HG02981 (cell line): ENCODE data around the gene CHRNA4.

Source experiments
- ATAC-seq: cut with Tn5 transposase; IDR thresholded peaks from one replicate; pipeline ENCODE4 v1.9.1; 2021; ENCODE audit warnings: mild to moderate bottlenecking, moderate library complexity; ENCODE audit not compliant: unreplicated experiment

CHRNA4 gene

DNA sequence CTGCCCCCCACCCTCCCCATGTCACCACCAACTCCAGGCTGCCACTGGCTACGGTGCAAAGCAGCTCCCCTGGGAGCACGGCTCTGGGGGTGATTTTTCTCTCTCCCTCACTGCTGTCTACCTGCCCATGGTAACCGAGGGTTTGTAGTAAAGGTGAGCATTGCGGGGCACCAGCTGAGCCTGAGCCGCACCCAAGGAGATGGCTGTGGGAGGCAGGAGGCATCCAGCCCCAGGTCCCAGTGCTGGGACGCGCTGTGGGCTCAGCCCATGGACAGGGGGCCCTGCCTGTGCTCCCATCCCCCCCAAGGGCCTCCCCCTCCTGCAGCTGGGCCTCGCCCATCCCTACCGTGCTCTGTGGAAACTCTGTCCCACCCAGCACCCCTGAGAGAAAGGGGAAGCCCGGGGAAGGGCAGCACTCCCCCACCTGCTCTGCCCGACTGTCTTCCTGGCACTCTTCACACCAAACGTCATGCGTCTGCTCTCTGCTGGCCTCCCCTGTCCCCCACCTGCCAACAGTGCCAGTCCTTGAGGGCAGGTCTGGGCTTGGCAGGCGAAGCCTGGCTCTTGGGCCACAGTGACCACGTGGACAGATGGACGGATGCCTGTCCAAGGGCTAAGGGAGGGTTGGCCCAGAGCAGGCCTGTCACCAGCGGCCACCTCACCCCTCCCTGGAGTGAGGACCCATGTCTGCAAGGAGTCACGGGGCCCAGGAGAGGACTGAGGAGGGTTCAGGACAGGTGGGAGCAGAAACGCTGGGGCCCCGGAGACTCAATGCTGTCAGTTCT is 3.8 kb upstream of the CHRNA4 start:
- ATAC-seq, result no peak

GRCh38 chr20:63363981-63364561 is 2.9 kb upstream of the CHRNA4 start:
- ATAC-seq, result no peak

DNA sequence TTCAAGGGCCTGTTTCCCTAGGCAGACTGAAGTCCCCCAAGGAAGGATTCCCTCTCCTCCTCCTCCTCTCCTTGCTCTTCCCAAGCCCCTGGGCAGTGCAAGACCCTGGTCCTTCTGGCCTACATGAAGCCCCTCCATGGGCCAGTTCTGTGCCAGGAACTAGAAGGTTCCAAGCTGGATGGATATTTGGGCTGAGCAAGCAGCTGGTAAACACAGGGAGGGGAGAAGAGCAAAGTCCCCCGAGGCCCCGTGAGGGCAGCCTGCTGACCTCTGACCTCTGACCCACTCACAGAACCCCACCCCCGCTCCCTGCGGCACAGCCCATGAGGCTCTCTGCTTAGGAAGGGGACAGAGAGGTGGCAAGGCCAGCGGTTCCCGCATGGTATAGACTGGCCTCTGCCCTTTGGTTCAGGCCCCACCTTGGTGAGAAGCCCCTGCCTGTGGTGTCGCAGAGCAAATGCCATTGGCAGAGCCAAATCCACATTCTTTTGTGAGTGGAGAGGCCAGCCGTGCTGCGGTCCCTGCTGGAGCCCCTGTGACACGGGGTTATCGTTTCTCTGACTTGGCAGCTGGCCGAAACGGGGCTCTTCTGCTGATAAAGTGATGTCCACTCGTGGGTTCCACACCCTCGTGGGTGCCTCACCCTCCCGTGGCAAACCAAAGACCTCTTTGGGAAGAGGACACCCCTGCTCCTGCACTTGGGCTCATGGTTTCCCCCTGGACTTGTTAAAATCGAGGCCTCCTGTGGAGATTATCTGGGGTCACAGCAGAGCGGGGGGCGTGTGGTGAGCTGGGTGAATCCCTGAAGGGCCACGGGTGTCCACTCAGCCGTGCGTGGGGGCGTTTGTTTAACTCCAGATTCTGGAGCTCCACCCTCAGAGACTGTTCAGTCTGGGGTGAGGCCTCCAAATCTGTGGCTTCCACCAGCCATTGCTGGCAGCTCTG is 2.1 kb upstream of the CHRNA4 start:
- no peak for ATAC-seq

DNA sequence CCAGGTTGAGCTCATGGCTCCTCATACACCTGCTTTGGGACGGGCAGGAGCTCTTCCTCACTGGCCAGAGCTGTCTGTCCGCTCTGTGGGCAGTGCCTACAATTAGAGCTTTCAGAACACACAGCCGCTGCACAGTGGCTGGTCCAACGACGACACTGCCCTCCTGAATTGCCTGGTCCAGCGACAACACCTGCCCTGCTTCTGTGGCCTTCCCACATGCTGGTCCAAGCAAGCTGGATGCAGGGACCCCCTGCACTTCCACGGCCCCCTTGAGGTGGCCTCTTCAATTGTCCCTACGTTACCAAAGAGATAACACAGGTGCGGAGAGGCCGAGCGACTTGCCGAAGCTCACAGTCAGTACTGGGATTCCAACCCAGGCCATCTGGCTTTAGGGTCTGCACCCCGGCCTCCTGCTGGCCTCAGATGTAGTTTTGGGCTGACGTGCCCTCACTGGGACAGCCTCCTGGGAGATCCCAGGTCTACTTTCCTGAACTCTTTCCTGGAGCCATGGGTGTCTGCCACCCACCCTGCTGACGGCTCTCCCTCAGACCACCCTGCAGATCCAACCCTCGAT is 1.4 kb upstream of the CHRNA4 start:
- no peak for ATAC-seq

DNA sequence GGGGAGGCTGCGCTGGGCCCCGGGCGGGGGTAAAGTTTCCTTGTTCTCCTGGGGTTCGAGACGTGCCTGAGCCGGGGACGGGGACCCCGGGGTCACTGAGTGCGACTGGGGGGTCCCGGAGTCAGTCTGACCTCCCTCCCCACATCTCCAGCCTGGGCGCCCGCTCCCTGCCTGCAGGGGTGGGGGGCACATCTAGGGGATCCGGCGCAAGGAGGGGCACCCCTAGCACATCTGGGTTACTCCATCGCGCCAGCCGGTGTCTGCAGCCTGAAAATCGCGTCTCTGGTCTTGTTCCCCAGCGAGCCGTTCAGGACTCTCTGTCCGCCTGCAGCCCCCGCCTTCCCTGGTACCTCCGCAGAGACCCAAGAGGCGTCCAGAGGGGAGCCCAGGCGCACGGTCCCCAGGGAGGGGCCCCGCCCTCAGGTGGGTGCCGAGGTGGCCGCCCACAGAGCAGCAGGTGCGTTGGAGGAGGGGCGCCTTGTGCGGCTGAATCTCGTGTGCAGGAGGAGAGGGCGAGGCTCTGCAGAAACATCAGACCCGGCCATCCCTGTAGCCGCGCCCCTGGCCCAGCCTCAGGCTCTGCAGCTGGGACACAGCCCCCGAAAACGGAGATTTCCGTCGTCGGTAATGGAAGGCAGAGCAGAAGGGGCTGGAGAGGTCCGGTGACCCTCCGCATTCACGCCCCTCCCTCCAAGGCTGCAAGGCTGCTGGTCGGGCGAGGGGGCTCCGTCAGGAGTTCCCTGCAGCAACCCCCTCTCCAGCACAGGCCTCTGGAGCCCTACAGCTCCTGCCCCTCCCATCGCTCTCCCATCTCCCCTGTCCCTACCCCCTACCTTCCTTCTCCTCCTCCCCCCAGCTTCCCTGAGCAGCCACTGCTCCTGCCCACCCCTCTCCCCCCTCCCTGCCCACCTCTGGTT is 628 bp upstream of the CHRNA4 start:
- ATAC-seq, result no peak

GRCh38 chr20:63359937-63360849 is 956 bp downstream of the CHRNA4 start:
- ATAC-seq, result no peak

GRCh38 chr20:63359164-63359934 is 1.8 kb downstream of the CHRNA4 start:
- ATAC-seq, result no peak

GRCh38 chr20:63357921-63358905 is 2.9 kb downstream of the CHRNA4 start:
- ATAC-seq, result no peak

GRCh38 chr20:63356931-63357879 is 3.9 kb downstream of the CHRNA4 start:
- no peak for ATAC-seq

DNA sequence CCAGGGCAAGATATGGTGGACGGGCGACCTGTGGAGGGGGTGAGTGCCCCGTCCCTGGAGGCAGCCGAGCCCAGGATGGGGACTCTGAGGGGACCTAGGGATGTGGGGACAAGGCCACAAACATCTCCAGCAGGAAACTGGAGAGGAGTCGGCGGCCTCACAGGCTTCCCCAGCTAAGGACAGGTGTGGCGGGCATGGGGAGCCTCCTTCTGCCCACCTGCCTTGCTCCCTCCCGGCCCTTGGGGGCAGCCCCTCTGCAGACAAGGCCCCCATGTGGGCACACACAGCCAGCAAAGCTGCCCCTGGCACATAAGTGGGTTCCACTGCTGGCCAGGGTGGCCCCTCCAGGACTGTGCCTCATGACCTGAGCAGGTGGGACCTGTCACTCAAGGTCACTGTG is 4.6 kb downstream of the CHRNA4 start:
- no peak for ATAC-seq

DNA sequence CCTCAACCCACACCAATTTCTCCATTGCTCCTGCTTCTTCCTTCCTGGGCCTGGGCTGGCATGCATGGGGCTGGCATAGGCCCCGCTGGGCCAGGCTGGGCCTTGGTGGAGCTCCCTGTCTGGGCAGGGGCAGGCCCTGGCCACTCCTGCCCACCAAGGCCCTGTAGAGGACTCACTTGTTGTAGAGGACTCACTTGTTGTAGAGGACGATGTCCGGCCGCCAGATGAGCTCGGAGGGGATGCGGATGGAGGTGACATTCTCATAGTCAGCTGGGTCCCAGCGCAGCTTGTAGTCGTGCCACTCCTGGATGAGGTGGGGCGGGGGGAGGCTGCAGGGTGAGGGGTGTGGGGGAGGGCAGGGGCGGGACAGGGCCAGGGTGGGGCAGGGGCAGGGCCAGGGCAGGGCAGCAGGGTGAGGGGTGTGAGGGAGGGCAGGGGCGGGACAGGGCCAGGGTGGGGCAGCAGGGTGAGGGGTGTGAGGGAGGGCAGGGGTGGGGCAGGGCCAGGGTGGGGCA is 5.3 kb downstream of the CHRNA4 start:
- ATAC-seq, result no peak

DNA sequence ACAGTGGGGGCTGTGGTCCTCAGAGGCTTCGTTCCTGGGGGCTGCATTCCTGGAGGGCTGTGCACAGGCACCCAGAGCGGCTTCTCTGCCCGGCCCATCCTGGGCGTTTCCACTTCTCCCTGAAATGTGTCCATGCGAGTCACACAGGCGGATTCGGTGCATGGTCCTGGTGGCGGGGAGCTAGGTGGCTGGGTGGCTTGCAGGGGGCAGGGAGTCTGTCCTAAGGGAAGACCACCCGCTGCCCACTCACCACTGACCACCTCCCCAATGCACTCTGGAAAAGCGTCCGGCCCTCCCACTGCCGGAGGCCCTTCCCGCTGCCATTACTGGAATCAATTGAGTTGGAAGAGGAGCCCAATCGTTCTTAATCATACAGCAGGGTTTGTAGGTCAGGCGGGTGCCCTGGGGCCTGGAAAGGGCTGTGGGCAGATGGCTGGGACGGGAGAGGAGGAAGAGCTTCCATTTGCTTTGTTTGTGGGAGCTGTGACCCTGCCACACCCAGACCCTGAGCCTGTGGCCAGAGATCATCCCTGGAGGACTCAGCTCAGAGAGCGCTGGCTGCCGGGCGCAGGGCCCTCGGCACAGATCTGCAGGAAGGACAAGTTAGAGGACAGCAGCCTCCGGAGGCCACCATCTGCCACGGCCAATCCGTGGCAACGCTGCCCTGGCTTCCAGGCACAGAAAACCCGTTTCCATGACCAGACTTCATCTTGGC is 6.4 kb downstream of the CHRNA4 start:
- ATAC-seq, result no peak

- no peak for ATAC-seq
Observed at GRCh38 chr20:63352811-63353221, 8.3 kb downstream of the CHRNA4 start.

GRCh38 chr20:63351811-63352591 is 9.1 kb downstream of the CHRNA4 start:
- ATAC-seq, result no peak
